GM12892 (cell line): Measurements from ENCODE around the gene C2CD5.

Experiments
- POLR2A ChIP-seq: IDR thresholded peaks from 2 replicates; pipeline ENCODE4 v1.6.1; 2011; ENCODE audit warnings: low read depth, low read length, control low read depth
- POLR2AphosphoS5 ChIP-seq: IDR thresholded peaks from 2 replicates; pipeline ENCODE4 v1.6.1; 2011; ENCODE audit warnings: low read depth, low read length, control low read depth

DNA sequence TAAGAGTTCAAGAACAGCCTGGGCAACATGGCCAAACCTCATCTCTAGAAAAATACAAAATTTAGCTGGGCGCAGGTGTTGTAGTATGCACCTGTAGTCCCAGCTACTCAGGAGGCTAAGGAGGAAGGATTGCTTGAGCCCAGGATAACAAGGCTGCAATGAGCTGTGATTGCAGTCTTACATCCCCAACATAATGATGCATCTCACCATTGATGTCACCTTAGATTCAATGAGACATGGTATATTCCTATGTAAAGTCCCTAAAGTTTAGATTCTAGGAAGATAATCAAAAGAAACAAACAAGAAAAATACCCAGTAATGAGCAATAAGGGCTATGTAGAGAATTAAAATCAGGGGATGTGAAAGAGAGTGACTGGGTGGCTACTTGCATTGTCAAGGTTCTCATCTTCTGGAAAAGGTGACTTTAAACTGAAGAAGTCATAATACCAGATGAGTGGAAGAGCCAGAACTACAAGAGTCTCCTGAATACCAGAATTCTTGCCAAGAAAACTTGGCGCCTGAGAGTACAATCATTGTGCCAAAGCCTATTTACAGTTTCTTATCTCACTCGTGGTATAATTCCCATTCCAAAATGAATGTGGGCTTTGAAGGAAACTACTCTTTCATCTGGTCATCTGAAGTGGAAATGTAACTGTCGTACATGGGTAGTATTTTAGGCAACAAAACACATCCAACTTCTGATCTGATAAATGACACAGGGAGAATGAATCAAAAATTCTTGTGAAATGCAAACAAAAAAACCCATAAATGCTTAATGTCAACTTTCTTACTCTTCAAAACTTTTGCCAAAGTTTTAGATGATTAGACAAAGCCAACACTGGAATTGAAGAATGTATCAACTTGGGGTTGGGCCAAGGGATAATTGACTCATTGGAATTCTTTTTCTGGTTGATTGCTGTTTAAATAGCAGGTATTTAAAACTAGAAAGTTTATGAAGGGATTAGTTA lies 128.7 kb downstream of the C2CD5 start:
- TF ChIP-seq POLR2A (no peak), POLR2AphosphoS5 (no peak)
